ENCODE results near the gene ARRB1. TPM values are rescaled to one million over a fixed set of nuclear protein-coding genes. Genes with fewer than 3 reads are reported as not detected.

The ARRB1 gene
- total and polyA plus RNA-seq, 9 donors: 15.2 to 68.0 (median 27.2) TPM

- peaks cover 13% of the 10 kb centered on the region for H3K4me1 ChIP-seq (ENCODE audit: insufficient read depth)
- 64 to 71% (median 69%) methylated on average over 13 of the region's 13 CpGs for WGBS, 3 donors
These were observed 39.6 kb downstream of the ARRB1 start for GRCh38 chr11:75311858-75312288.

DNA sequence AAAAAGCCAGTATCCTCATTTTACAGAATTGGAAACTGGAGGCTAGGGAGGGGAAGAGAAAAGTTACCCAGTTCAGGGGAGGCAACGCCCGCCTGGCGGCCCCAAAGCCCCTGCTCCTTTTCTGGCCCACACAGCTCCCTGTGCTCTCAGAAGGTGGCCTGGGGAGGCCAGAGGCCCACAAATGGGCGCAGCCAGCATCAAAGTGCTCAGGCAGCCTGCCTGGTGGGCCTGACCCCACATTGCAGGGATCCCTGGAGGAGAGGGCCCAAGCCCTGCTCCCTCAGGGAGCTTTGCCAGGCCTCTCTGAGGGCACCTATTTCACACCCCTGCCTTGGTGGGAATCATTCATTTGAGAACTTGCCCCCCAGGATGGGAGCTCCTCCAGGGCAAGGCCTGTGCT lies 42.5 kb downstream of the ARRB1 start:
- intact Hi-C loops (cut with DNase I): no loop called here
- no peak for DNase-seq
- Histone ChIP-seq H3K36me3 (no peaks in the 10 kb centered on the region), H3K4me3 (no peak overlapping the region), H3K4me1 (ENCODE audit: insufficient read depth) (peaks cover 9% of the 10 kb centered on the region), H3K27ac (no peak overlapping the region), H3K9me3 (no peaks in the 10 kb centered on the region), H3K27me3 (no peaks in the 10 kb centered on the region)
- 94 to 99% (median 95%) methylated on average over 4 of the region's 4 CpGs for WGBS, 3 donors
- TF ChIP-seq CTCF (IDR thresholded peaks at IDR 0.05) (no peak), POLR2A (IDR thresholded peaks at IDR 0.05) (no peak), EP300 (IDR thresholded peaks at IDR 0.05) (no peak)

More at GRCh38 chr11:75311858-75312288, 39.6 kb downstream of the ARRB1 start:
- intact Hi-C loops (cut with DNase I): no loop called here
- no peak for TF ChIP-seq CTCF (IDR thresholded peaks at IDR 0.05)
- peak; percentile 83 for TF ChIP-seq EP300 (IDR thresholded peaks at IDR 0.05)
- TF ChIP-seq POLR2A (IDR thresholded peaks at IDR 0.05): peak; percentile 38
- no peaks in the 10 kb centered on the region for H3K9me3 ChIP-seq
- DNase-seq: peak in 3 of 5 donors; percentile 36 to 81 (median 61)
- no peaks in the 10 kb centered on the region for H3K27me3 ChIP-seq
- no peaks in the 10 kb centered on the region for H3K36me3 ChIP-seq
- H3K27ac ChIP-seq: peak overlapping the region in 1 of 2 donors; percentile 11
- peak overlapping the region; percentile 1 for H3K4me3 ChIP-seq

- H3K9me3 ChIP-seq: no peaks in the 10 kb centered on the region
- no peak overlapping the region for H3K4me3 ChIP-seq
- peaks cover 4% of the 10 kb centered on the region for H3K4me1 ChIP-seq (ENCODE audit: insufficient read depth)
- TF ChIP-seq CTCF (IDR thresholded peaks at IDR 0.05): no peak
- no peak for TF ChIP-seq EP300 (IDR thresholded peaks at IDR 0.05)
- no peak for TF ChIP-seq POLR2A (IDR thresholded peaks at IDR 0.05)
- no peak overlapping the region for H3K27ac ChIP-seq
- intact Hi-C loops (cut with DNase I): no loop called here
- no peak for DNase-seq
- H3K27me3 ChIP-seq: no peaks in the 10 kb centered on the region
- 92 to 96% (median 95%) methylated on average over 7 of the region's 7 CpGs for WGBS, 3 donors
- no peaks in the 10 kb centered on the region for H3K36me3 ChIP-seq
These were observed 43.3 kb downstream of the ARRB1 start for GRCh38 chr11:75308116-75308515.

DNA sequence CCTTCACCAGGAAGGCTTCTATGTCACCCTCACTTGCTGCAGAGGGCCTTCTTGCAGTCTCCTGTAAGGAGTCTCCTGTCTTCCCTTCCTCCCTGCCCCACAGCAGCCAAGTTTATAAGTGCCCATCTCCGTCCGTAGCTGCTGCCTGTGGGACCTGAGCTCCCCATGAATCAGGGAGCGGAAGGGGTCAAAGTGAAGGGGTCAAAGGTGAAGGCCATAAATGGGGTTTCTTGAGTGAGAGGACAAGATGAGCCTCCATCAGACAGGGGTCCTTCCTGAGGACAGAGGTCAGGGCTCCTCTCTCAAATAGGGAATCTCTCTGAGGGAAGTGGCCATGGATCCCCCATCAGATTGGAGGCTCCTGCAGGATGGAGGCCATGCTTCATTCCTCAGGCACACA lies 44.4 kb downstream of the ARRB1 start:
- Histone ChIP-seq H3K27ac (no peak overlapping the region), H3K4me1 (ENCODE audit: insufficient read depth) (peaks cover 3% of the 10 kb centered on the region), H3K9me3 (no peaks in the 10 kb centered on the region), H3K36me3 (no peaks in the 10 kb centered on the region), H3K4me3 (no peak overlapping the region), H3K27me3 (no peaks in the 10 kb centered on the region)
- 64 to 91% (median 71%) methylated on average over 3 of the region's 3 CpGs for WGBS, 3 donors
- DNase-seq: no peak
- intact Hi-C loops (cut with DNase I): no loop called here
- TF ChIP-seq CTCF (IDR thresholded peaks at IDR 0.05): no peak
- TF ChIP-seq POLR2A (IDR thresholded peaks at IDR 0.05): no peak
- TF ChIP-seq EP300 (IDR thresholded peaks at IDR 0.05): no peak
